ENCODE data around the gene TRNT1.

The TRNT1 gene

GRCh38 chr3:3109407-3110298 lies 17.1 kb upstream of the TRNT1 start:
- no peak for DNase-seq
- intact Hi-C loops (cut with DNase I): no loop called here

GRCh38 chr3:3110299-3110630 lies 16.5 kb upstream of the TRNT1 start, which contains the start of gene IL5RA:
Gene IL5RA, minus strand, starts transcription at chr3:3110374. Its CDS starts 5,390 bp downstream, at chr3:3104984.
- no peak for DNase-seq

GRCh38 chr3:3110749-3111361 lies 15.9 kb upstream of the TRNT1 start:
- intact Hi-C loops (cut with DNase I): no loop called here
- DNase-seq: no peak

More at GRCh38 chr3:3110299-3110630, 16.5 kb upstream of the TRNT1 start, which contains the start of gene IL5RA:
- intact Hi-C loops (cut with DNase I): no loop called here

- peak in 1 of 42 donors; percentile 9 for DNase-seq
- intact Hi-C loops (cut with DNase I): no loop called here
Observed at GRCh38 chr3:3113042-3113709, 13.6 kb upstream of the TRNT1 start.

GRCh38 chr3:3117651-3118050 lies 9.1 kb upstream of the TRNT1 start:
- intact Hi-C loops (cut with DNase I): no loop called here

GRCh38 chr3:3119393-3119851 lies 7.3 kb upstream of the TRNT1 start:
- no peak for DNase-seq
- intact Hi-C loops (cut with DNase I): no loop called here

More at GRCh38 chr3:3117651-3118050, 9.1 kb upstream of the TRNT1 start:
- DNase-seq: no peak

- intact Hi-C loops (cut with DNase I): loop anchor here (5.0 kb wide), 1 partner anchor 51 kb away; the partner anchor contains the start of gene CRBN
- DNase-seq: peak in 2 of 42 donors; percentile 4 to 18
Observed at GRCh38 chr3:3125977-3126376, 763 bp upstream of the TRNT1 start.

GRCh38 chr3:3127432-3128010 lies 781 bp downstream of the TRNT1 start:
- intact Hi-C loops (cut with DNase I): loop anchor here (5.0 kb wide), 1 partner anchor 50 kb away; the partner anchor contains the start of gene CRBN

GRCh38 chr3:3129579-3129978 lies 2.8 kb downstream of the TRNT1 start:
- no peak for DNase-seq

More at GRCh38 chr3:3127432-3128010, 781 bp downstream of the TRNT1 start:
- peak in 1 of 42 donors; percentile 7 for DNase-seq

GRCh38 chr3:3133500-3133899 lies 6.8 kb downstream of the TRNT1 start:
- intact Hi-C loops (cut with DNase I): no loop called here
- DNase-seq: no peak

More at GRCh38 chr3:3129579-3129978, 2.8 kb downstream of the TRNT1 start:
- intact Hi-C loops (cut with DNase I): loop anchor here (5.0 kb wide), 1 partner anchor 48 kb away; the partner anchor contains the start of gene CRBN

- intact Hi-C loops (cut with DNase I): no loop called here
- DNase-seq: peak in 27 of 42 donors; percentile 10 to 72 (median 40)
Observed at GRCh38 chr3:3134750-3135448, 8.2 kb downstream of the TRNT1 start.

GRCh38 chr3:3137526-3137925 lies 10.8 kb downstream of the TRNT1 start:
- intact Hi-C loops (cut with DNase I): no loop called here

GRCh38 chr3:3141939-3142338 lies 15.2 kb downstream of the TRNT1 start:
- intact Hi-C loops (cut with DNase I): no loop called here

More at GRCh38 chr3:3137526-3137925, 10.8 kb downstream of the TRNT1 start:
- DNase-seq: no peak

GRCh38 chr3:3145831-3146230 lies 19.1 kb downstream of the TRNT1 start:
- intact Hi-C loops (cut with DNase I): no loop called here

More at GRCh38 chr3:3141939-3142338, 15.2 kb downstream of the TRNT1 start:
- no peak for DNase-seq

GRCh38 chr3:3149560-3149959 lies 22.8 kb downstream of the TRNT1 start:
- intact Hi-C loops (cut with DNase I): no loop called here
- DNase-seq: no peak

More at GRCh38 chr3:3145831-3146230, 19.1 kb downstream of the TRNT1 start:
- no peak for DNase-seq

- intact Hi-C loops (cut with DNase I): no loop called here
- no peak for DNase-seq
Observed at GRCh38 chr3:3151513-3151912, 24.8 kb downstream of the TRNT1 start.

GRCh38 chr3:3154879-3155610 lies 28.3 kb downstream of the TRNT1 start:
- intact Hi-C loops (cut with DNase I): no loop called here

GRCh38 chr3:3157484-3157883 lies 30.7 kb downstream of the TRNT1 start:
- intact Hi-C loops (cut with DNase I): no loop called here
- DNase-seq: peak in 7 of 42 donors; percentile 20 to 56 (median 31)

More at GRCh38 chr3:3154879-3155610, 28.3 kb downstream of the TRNT1 start:
- no peak for DNase-seq

Measured in head of caudate nucleus (tissue), 42 donors.